Activated CD4-positive, alpha-beta T cell treated with anti-CD3 and anti-CD28 coated beads for 1 hour (primary cell): ENCODE measurements around the gene MYH16.
"Not testable (repeated sequence)": the region's sequence is repeated elsewhere in the genome, so short reads cannot be mapped to it uniquely, and the experiment has no call there.

Experiments
- DNase-seq: peaks from one replicate; pipeline ENCODE4 v3.0.0-alpha.2; 2020

The MYH16 gene

DNA sequence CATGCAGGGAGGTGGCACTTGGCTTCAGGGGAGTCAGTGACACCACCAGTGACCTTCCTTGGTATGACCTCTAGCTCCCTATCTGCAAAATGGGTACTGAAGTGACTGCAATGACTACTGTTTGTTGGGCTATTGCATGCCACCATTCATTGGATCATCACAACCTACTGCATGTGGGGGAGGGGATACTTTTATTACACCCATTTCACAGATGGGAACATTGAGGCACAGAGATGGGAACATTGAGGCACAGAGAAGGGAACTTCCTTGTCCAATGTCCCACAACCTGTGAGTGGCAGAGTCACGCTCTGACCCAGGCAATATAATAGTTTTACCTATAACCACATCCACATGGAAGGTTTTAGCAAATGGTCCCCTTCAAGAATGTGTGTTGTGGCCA is 12.2 kb upstream of the MYH16 start:
- no peak for DNase-seq

DNA sequence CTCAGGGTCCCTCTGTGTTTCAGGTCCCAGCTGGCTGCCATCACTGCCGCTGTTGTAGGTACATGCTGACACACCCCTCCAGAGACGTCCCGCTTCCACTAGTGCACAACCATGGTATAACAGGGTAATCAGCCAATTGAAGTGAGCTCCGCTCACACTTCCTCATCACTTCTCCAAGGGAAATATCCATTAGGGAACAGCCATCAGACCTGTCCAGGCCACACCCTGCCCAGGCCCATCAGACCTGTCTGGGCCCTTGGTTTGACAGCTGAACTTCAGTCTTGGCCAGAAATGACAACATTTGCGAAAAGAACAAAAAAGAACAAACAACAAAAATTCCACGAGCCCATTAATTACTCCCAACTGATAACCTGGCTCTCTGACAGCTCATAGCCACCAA is 11.0 kb upstream of the MYH16 start:
- no peak for DNase-seq

DNA sequence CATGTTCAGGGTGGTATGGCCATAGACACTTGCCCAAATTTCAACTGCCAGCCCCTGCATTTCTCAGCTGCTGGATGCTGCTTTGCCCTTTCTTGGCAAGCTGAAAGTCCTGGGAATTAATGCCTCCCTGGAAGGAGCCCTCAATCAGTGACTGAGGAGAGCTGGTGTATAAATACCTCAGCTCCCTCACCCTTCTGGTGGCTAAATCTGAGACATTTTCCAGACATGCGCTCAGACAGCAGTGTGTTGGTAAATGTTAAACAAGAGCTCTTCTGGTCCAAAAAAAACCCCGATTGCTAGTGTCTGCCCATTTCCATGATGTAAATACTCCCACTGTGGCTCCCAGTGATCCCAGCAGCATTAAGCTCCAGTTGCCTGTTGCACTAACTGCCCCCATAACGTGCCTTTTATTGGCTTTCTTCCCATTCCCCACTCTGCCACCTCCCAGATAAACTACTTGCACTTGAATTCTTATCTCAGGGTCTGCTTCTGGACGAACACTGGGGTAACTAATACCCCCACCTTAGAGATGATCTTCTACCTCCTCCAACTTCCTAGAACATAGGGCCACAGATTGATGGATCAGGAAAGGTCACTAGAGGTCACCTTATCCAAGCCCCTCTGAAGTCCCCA is 6.7 kb upstream of the MYH16 start:
- no peak for DNase-seq

DNA sequence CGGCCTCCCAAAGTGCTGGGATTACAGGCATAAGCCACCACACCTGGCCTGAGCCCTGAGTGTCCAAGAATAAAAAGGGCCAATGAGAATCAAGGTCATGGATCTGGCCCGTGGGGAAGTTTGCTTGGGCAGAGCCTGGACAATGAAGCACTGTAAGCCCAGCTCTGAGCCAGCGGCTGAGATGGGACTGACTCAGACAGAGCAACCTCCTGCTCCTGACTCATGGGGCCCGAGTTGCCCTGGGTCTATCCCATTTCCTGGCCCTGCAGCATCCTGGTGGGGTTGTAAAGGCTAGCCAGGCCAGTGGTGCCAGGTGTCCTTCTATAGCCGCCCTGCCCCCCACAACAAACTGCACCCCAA is 5.2 kb upstream of the MYH16 start:
- DNase-seq = no peak

DNA sequence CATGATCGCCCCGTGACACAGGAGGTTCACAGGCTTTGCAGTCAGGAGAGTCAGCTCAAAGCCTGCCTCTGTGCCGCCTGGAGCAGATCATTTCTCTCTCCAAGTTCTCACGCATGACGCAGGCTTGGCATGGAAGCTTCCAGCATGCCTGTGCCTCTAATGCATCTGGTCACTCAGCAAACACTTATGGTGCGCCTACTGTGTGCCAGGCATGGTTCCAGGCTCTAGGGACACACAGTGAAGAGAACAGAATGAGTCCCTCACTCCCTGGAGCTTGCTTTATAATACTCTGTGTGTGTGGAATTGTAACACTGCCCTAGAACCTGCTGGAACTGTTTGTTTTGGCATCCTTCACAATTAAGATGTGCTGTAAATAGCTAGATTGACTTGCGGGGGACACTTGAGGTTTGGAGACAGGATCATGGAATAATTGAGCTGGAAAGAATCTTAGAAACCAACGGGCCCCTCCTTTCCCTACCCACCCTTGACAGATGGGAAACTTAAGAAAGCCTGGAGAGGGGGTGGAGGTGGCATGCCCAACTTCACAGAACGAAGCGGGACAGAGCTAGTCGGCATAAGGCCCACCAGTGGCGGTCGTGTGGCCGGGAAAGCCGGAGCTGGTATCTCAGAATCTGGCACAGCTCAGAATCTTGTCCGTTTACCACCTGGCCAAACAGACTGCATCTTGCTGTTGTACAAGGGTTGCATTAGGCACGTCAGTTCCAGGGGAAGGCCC is 4.6 kb upstream of the MYH16 start:
- no peak for DNase-seq

DNA sequence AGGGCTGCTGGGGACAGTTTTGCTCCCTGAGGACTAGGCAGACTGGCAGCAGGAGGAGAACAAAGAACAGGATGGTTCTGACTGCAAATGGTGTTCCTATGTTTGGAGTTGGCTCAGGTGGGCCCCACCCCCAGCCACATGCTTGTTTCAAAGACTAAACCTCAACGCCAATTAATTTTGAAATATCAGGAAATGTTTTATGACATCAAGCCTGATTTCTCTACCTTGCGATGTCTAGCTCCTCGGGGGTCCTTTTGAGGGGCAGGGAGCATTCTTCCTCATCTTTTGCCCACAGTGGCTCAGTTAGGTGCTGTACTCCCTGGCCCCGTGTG is 4.1 kb upstream of the MYH16 start:
- DNase-seq = no peak

DNA sequence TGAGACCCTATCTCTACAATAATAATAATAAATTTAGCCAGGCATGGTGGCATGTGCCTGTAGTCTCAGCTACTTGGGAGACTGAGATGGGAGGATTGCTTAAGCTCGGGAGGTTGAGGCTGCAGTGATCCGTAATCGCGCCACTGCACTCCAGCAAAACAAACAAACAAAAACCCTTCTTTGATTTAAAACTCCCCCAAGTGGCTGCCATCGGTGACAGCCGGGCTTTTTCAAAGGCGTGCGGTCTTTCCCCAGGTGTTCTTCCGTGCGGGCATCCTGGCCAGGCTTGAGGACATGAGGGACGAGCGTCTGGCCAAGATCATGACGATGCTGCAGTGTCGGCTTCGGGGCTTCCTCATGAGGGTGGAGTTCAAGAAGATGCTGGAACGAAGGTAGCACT is 1.9 kb upstream of the MYH16 start:
- DNase-seq = no peak

DNA sequence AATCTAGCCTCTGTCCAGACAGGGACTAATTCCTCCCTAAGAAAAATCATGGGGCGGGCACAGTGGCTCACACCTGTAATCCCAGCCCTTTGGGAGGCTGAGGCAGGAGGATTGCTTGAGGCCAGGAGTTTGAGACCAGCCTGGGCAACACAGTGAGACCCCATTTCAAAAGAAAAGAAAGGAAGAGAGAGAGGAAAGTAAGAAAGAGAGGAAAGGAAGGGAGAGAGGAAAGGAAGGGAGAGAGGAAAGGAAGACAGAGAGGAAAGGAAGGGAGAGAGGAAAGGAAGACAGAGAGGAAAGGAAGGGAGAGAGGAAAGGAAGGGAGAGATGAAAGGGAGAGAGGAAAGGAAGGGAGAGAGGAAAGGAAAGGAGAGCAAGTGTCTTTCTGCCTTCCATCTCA is 922 bp downstream of the MYH16 start:
- not testable (repeated sequence) for DNase-seq

DNA sequence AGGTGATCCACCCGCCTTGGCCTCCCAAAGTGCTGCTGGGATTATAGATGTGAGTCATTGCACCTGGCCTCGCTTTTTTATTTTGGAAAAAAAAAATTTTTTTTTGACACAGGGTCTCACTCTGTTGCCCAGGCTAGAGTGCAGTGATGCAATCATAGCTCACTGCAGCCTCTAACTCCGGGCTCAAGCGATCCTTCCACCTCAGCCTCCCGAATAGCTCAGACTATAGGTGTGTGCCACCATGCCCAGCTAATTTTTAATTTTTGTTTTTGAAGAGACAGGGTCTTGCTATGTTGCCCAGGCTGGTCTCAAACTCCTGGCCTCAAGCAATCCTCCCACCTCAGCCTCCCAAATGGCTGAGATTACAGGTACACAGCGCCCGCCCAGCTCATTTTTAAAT is 2.3 kb downstream of the MYH16 start:
- not testable (repeated sequence) for DNase-seq

DNA sequence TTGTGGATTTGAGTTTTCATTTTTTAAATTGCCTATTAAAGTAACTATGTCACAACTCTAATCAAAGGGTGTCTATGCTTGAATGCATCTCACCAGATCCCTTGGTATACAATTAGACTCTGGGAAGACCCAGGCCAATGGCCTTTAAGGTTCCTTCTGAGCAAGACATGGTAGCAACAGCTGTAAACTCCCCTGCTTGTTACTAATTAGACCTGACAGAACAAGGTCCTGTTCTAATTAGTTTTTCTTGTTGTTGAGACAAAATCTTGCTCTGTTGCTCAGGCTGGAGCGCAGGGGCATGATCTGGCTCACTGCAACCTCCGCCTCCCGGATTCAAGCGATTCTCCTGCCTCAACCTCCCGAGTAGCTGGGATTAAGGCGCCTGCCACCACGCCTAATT is 2.9 kb downstream of the MYH16 start:
- no peak for DNase-seq

DNA sequence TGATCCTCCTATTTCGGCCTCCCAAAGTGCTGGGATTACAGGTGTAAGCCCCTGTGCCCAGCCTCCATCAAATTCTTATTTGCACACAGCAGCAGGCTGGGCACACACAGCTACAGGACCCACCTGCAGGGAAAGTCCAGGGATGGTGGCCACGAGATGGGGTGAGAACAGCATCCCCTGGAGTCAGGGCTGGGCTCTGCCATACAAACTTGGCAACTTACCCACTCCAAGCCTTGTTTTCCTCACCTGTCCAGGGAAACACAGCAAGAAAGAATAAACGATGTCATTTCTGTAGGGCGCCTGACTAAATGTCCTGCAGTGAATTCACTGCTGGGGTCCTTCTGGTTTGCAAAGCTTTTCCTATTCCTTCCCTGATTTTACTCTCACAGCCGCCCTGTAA is 5.5 kb downstream of the MYH16 start:
- no peak for DNase-seq

DNA sequence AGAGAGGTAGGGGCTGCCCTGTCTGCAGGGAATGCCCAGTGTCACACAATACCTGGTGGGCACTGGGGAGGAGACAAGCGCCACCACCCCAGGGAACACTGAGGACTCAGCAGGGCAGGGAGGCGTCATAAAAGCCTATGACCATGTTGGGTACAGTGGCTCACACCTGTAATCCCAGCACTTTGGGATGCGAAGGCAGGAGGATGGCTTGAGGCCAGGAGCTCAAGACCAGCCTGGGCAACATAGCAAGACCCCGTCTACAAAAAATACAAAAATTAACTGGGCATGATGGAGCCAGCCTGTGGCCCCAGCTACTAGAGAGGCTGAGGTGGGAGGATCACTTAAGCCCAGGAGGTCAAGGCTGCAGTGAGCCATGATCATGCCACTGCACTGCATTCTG is 11.5 kb downstream of the MYH16 start:
- DNase-seq = not testable (repeated sequence)

DNA sequence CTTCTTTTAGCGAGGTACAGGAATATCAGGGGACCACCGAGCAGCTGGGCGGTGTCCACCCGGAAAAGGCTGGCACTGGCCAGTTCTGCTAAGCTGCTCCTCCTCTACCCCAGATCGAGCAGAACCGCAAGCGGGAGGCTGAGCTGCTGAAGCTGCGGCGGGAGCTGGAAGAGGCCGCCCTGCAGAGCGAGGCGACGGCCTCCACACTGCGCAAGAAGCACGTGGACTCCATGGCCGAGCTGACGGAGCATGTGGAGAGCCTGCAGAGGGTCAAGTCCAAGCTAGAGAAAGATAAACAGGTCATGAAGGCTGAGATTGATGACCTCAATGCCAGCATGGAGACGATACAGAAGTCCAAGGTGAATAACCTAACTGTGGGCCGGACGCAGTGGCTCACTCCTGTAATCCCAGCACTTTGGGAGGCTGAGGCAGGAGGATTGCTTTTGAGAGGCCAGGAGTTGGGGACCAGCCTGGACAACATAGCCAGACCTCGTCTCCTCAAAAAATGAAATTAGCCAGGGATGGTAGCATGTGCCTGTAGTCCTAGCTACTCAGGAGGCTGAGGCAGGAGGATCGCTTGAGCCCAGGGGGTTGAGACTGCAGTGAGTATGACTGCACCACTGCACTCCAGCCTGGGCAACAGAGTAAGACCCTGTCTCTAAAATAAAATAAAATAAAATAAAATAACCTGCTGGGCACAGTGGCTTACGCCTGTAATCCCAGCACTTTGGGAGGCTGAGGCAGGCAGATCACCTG is 15.3 kb downstream of the MYH16 start:
- DNase-seq = no peak

DNA sequence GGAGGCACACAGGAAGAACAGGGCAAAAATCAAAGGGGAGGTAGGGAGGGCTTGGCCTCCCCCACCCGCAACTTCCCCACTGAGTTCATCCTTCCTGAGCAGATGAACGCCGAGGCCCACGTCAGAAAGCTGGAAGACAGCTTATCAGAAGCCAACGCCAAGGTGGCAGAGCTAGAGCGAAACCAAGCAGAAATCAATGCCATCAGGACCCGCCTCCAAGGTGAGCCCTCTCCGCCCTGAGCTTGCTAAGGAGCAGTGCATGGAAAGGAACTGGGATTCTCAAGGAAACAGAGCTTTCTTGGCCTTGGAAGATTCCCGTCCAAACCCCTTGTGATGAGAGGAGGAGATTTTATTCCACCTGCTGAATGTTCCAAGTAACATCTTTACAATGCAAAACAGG is 16.5 kb downstream of the MYH16 start:
- no peak for DNase-seq

DNA sequence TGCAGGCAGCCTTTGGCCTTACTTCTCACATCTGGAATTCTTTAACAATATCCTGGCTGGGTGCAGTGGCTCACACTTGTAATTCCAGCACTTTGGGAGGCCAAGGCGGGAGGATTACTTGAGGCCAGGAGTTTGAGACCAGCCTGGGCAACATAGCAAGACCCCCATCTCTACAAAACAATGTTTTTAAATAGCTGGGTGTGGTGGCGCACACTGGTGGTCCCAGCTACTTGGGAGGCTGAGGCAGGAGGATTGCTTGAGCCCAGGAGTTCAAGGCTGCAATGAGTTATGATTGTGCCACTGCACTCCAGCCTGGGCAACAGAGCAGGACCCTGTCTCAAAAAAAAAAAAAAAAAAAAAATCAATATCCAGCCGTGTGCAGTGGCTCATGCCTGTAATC is 17.5 kb downstream of the MYH16 start:
- DNase-seq = not testable (repeated sequence)

DNA sequence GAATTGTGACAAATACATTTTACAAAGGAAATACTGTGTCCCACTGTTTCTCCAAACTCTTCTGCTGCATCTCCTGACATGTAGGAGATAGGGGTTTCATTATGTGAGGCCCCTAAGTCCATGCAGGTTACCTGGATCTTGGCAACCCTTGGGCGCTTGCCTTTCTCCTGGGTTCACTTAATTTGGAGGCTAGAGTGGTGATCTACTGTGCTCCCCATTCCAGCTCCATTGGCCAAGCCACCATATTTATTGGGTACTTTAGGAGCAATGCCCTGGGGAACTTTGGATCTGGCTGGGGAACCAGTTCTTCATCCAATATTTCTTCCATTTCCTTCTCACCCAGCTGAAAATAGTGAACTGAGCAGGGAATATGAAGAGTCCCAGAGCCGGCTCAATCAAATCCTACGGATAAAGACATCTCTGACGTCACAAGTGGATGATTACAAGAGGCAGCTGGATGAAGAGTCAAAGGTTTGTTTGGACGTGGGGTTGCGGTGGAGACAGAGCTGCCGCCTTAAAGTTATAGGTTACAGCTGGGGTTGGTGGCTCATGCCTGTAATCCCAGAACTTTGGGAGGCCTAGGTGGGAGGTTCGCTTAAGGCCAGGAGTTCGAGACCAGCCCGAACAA is 18.5 kb downstream of the MYH16 start:
- no peak for DNase-seq

DNA sequence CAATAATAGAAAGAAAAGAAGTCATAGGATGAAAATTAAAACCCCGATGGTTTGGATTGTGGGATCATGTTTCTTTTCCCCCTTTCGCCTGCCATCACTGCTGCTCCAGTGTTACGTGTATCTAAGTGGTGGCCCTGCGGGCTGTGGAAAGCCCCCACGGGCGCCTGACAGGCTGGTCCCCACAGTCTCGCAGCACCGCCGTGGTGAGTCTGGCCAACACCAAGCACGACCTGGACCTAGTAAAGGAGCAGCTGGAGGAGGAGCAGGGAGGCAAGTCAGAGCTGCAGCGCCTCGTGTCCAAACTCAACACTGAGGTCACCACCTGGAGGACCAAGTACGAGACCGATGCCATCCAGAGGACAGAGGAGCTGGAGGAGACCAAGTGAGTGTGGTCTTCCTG is 19.5 kb downstream of the MYH16 start:
- no peak for DNase-seq

DNA sequence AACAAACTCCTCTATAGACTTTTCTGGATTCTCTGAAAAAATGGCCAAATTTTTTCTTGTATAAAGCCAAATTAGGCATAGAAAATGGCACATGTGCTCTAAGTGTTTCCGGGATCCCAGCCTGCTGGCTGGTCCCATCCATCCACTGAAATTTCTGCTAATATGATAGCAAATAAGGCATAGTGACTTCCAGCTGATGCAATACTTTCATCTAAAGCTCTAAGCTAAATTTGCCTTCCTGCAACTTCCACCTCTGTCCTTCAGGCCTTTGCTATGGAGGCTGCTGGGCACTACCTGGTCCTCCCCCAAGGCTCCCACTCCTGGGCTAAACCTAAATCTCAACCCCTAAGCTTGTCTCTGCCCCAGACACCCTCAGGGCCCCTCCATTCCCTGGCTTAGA is 20.5 kb downstream of the MYH16 start:
- DNase-seq = no peak

DNA sequence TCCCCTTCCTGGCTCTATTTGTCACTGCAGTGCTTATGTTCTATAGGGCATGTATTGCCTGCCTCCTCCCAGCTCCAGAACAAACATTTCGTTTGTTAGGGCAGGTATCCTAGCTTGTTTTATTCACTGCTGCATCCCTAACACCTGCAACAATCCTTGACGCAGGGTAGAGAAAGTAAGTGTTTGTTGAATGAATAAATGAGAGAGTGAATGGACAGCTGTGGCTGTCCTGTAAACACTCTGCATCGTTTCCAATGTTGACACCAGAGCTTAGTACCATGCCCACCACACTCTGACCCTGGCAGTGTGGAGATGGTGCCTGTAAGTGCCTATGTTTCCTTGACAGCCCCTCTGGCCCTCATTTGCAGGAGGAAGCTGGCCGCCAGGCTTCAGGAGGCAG is 21.0 kb downstream of the MYH16 start:
- no peak for DNase-seq

DNA sequence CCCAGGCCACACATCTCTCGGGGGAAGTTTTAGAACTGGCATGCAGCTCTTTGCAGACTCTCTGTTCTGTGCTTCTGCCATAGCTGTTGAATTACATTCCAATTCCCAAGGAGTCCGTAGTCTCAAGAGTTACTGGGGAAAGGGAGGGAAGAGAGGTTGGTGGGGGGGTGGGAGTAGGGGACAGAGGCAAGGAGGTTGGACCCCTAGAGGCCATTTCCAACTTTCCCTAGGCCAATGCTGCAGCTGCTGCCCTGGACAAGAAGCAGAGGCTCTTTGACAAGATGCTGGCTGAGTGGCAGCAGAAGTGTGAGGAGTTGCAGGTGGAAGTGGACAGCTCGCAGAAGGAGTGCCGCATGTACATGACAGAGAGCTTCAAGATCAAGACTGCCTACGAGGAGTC is 23.8 kb downstream of the MYH16 start:
- DNase-seq = no peak

DNA sequence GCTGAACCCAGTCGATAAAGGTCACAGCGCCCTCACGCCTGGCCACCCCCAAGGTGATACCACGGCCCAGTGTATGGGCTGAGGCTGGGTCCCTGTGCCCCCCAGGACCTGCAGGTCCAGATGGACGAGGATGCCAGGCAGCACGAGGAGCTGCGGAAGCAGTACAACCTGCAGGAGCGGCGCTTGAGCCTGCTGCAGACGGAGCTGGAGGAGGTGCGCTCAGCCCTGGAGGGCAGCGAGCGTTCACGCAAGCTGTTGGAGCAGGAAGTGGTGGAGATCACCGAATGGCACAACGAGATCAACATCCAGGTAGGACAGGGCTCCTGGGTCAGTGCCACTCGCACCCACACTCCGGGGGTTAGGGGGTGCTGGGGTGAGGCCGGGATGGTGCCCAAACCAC is 28.9 kb downstream of the MYH16 start:
- no peak for DNase-seq

DNA sequence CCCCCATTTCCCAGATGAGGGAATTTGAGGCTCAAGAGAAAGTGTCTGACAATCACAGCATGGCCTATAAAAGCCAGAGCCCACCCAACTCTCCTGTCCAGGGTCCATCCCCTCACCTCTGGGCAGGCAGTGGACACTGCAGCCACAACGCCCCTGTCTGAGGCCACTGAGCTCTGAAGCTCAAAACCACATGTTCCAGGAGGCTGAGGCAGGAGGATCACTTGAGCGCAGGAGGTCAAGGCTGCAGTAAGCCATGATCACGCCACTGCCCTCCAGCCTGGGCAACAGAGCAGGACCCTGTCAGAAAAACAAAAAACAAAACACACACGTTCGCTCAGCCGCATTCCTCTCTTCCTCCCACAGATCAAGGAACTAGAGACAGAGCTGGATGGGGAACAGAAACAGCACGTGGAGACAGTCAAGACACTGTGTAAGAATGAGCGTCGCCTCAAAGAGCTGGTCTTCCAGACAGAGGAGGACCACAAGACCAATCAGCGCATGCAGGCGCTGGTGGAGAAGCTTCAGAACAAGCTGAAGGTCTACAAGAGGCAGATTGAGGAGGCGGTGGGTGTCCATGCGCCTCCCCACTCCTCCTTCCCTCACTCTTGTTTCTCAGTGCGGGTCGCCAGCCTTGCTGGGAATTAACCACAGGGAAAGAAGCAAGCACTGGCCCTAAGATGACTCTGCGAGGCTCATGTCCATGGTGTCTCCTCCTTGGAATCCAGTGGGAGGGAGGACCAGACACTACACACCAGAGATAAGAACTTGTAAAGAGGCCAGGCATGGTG is 33.0 kb downstream of the MYH16 start:
- DNase-seq = no peak

DNA sequence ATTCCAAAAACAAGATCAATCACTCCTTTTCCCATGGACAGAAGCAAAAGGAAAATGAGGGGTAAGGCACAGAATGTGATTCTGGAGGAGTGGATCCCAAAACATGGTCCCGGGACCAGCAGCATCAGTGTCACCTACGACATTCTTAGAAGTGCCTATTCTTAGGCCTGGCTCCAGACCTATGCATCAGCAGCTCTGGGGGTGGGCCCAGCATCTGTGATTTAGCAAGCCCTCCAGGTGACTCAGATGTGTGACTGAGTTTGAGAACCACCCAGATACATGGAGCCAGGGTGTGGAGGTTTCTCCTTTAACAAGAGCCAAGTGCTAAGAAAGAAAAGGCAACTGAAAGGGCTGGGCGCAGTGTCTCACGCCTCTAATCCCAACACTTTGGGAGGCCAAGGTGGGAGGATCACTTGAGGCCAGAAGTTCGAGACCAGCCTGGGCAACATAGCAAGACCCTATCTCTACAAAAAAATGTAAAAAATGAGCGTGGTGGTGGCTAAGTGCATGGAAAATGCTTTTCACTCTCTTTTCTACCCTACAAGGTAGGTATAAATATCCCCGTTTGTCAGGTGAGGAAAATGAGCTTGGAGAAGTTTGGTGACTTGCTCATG is 35.9 kb downstream of the MYH16 start:
- no peak for DNase-seq
